BE2C (cell line): ENCODE data around the gene CXCL8.

Source experiments
- DNase-seq: peaks from one replicate; pipeline ENCODE4 v3.0.0-alpha.2; 2020
- H3K27me3 ChIP-seq: fragments of 250-450 bp; sonication (Bioruptor Pico); 2 replicates; pipeline ENCODE4 v1.5.1; 2020; ENCODE audit warnings: mild to moderate bottlenecking
- H3K36me3 ChIP-seq: fragments of 250-450 bp; sonication (Bioruptor Pico); 2 replicates; pipeline ENCODE4 v1.5.1; 2020; ENCODE audit warnings: mild to moderate bottlenecking
- H3K4me1 ChIP-seq: fragments of 250-450 bp; sonication (Bioruptor Pico); 2 replicates; pipeline ENCODE4 v1.5.1; 2020
- H3K4me3 ChIP-seq: 2 replicates; pipeline ENCODE4 v1.5.1; 2011; ENCODE audit warnings: low read depth, low read length
- H3K9me3 ChIP-seq: fragments of 250-450 bp; sonication (Bioruptor Pico); 2 replicates; pipeline ENCODE4 v1.5.1; 2020
- TF ChIP-seq, protein P1 (sequence below): IDR thresholded peaks from 2 replicates; pipeline ENCODE4 v1.5.1; 2012; ENCODE audit warnings: mild to moderate bottlenecking, low read depth, low read length

The CXCL8 gene

DNA sequence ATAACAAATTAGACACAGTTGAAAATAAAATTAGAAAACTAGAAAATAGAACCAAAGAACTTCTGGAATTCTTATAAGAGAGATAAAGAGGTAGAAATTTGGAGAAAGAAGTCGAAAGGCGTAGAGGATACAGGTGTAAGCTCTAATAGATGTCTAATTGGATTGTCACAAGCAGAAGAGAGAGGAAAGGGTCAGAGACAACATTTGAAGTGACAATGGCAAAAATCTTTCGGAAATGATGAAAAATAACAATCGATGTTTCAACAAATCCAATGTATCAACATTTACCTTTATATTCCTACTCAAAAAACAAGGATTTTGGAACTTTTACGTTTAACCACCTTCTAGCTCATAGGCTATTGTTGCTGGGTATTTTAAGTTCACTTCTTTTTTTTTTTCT is 3.8 kb downstream of the CXCL8 start:
- Histone ChIP-seq H3K4me1 (no peaks in the 10 kb centered on the region), H3K9me3 (no peaks in the 10 kb centered on the region), H3K27me3 (no peaks in the 10 kb centered on the region), H3K36me3 (no peaks in the 10 kb centered on the region), H3K4me3 (no peak overlapping the region)
- DNase-seq = no peak
- TF ChIP-seq, protein P1, sequence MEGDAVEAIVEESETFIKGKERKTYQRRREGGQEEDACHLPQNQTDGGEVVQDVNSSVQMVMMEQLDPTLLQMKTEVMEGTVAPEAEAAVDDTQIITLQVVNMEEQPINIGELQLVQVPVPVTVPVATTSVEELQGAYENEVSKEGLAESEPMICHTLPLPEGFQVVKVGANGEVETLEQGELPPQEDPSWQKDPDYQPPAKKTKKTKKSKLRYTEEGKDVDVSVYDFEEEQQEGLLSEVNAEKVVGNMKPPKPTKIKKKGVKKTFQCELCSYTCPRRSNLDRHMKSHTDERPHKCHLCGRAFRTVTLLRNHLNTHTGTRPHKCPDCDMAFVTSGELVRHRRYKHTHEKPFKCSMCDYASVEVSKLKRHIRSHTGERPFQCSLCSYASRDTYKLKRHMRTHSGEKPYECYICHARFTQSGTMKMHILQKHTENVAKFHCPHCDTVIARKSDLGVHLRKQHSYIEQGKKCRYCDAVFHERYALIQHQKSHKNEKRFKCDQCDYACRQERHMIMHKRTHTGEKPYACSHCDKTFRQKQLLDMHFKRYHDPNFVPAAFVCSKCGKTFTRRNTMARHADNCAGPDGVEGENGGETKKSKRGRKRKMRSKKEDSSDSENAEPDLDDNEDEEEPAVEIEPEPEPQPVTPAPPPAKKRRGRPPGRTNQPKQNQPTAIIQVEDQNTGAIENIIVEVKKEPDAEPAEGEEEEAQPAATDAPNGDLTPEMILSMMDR = no peak

DNA sequence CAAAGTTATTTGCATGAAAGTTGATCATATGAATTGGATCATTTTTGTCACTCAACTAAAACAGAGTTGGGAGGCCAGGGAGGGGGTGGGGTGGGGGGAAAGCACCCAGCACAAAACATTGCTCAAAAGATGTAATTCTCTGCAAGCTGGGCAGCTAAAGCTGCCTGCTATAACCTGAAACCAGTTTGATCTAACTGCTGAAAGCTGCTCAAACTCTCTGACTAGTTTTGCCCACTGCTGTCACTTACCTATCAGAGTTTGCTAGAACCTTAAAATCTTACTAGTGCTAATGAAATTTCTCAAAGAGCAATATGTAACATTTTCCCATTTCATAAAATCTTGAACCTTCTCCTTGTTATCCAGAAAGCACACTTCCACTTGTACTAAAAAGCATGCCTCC is 10.4 kb downstream of the CXCL8 start:
- H3K4me3 ChIP-seq = no peak overlapping the region
- DNase-seq = no peak
- H3K27me3 ChIP-seq = no peaks in the 10 kb centered on the region
- no peaks in the 10 kb centered on the region for H3K9me3 ChIP-seq
- no peaks in the 10 kb centered on the region for H3K36me3 ChIP-seq
- H3K4me1 ChIP-seq = no peaks in the 10 kb centered on the region
- TF ChIP-seq, protein P1 = no peak

DNA sequence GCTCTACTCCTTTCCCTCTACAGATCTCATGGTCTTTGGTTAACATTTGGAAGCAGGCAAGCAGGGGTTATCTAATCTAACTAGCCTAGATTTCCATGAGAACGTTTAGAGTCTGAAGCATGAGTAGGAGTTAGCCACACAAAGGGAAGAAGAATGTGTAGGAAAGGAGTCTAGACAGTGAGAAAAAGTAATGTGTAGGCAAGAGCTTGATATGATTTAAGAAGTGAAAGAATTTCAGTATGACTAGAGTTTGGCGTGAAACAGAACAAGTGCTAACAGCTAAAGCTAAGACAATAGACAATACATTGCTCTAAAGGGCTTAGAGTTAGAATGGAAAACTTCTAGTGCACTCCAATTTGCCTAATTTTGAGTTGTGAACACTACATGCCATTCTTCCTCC is 10.8 kb downstream of the CXCL8 start:
- Histone ChIP-seq H3K4me3 (no peak overlapping the region), H3K4me1 (no peaks in the 10 kb centered on the region), H3K27me3 (no peaks in the 10 kb centered on the region), H3K36me3 (no peaks in the 10 kb centered on the region), H3K9me3 (no peaks in the 10 kb centered on the region)
- DNase-seq = no peak
- TF ChIP-seq, protein P1 = no peak

DNA sequence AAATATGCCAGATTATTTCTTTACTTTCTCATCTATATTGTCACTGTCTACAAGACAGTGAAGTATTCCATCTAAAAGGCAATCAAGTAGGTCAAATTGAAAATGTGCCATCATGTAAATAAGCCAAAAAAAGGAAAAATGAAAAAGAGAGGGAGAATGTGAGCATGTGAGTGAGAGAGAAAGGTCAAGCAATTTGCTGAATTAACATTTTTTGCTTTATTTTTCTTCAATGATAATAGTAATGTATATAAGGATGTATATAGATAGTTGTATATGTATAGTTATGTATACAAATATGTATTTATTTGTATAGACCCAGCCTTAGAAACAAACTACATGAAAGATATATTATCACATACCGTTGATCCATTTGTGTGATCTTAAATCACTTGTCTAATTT is 11.5 kb downstream of the CXCL8 start:
- TF ChIP-seq, protein P1 = no peak
- no peaks in the 10 kb centered on the region for H3K4me1 ChIP-seq

DNA sequence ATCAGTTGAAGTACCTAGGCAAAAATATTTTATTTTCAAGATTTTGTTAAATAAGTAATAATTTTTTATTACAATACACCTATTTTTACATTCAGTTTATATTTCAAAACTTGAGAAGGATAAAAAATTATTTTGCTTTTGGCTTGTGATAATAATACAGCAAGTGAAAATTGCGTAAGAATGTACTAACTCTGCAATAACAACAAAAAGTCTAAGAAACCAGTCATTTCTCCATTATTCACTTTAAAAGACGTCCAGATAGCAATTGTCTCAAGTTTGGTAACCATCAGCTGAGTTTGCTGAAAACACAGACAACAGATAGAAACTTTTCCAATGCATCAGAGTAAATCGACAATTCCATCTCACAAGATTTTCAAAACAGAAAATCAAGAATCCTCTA is 12.1 kb downstream of the CXCL8 start:
- Histone ChIP-seq H3K4me1 (no peaks in the 10 kb centered on the region), H3K36me3 (no peaks in the 10 kb centered on the region), H3K9me3 (no peaks in the 10 kb centered on the region), H3K27me3 (no peaks in the 10 kb centered on the region), H3K4me3 (no peak overlapping the region)
- DNase-seq = no peak
- TF ChIP-seq, protein P1 = no peak

More for the DNA sequence above, 11.5 kb downstream of the CXCL8 start:
- Histone ChIP-seq H3K27me3 (no peaks in the 10 kb centered on the region), H3K36me3 (no peaks in the 10 kb centered on the region), H3K9me3 (no peaks in the 10 kb centered on the region), H3K4me3 (no peak overlapping the region)
- DNase-seq = no peak

DNA sequence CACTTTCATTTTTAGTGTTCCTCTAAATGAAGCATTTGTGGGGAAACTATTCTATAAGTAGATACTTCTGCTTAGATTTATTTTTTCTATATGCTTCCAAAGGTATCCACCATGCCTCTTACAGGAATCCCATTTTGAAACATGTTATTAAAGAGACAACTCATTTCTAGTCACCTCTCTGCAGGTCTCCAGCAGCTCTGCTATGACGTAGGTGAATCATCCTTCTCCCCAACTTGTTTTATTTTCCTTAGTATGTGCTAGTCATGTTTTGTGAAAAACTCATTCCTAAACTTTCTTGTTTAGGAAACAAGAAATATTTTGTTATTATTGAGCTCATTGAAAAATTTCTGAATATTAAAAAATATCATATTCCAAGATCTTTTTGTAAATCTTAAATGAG is 12.8 kb downstream of the CXCL8 start:
- Histone ChIP-seq H3K9me3 (no peaks in the 10 kb centered on the region), H3K4me3 (no peak overlapping the region), H3K4me1 (no peaks in the 10 kb centered on the region), H3K27me3 (no peaks in the 10 kb centered on the region), H3K36me3 (no peaks in the 10 kb centered on the region)
- TF ChIP-seq, protein P1 = no peak
- no peak for DNase-seq
